Liver (tissue), 3 donors: ENCODE measurements around the gene KCTD16.

Experiments used
- EGR1 ChIP-seq, 2 donors: IDR thresholded peaks; 2 replicates each; pipeline ENCODE4 v1.6.1; 2016 to 2018; ENCODE audit warnings: antibody characterized with exemption in 2 of 2, low read depth in 2 of 2
- FOXA2 ChIP-seq: IDR thresholded peaks from 2 replicates; pipeline ENCODE4 v1.6.1; 2016; ENCODE audit warnings: antibody characterized with exemption
- GABPA ChIP-seq, 2 donors: IDR thresholded peaks in 1 of 2; conservative IDR thresholded peaks in 1 of 2; 2 replicates each; pipeline ENCODE4 v1.6.1; 2016; ENCODE audit warnings: antibody characterized with exemption in 2 of 2, mild to moderate bottlenecking in 1 of 2, moderate library complexity in 1 of 2
- JUND ChIP-seq, 2 donors: IDR thresholded peaks; 2 replicates each; pipeline ENCODE4 v1.6.1; 2016; ENCODE audit warnings: antibody characterized with exemption in 2 of 2
- RAD21 ChIP-seq, 2 donors: IDR thresholded peaks; 2 replicates each; pipeline ENCODE4 v1.6.1; 2016; ENCODE audit warnings: antibody characterized with exemption in 2 of 2, mild to moderate bottlenecking in 2 of 2
- REST ChIP-seq: IDR thresholded peaks from 2 replicates; pipeline ENCODE4 v1.6.1; 2016; ENCODE audit warnings: antibody characterized with exemption, mild to moderate bottlenecking
- RXRA ChIP-seq, 2 donors: IDR thresholded peaks; 2 replicates each; pipeline ENCODE4 v1.6.1; 2017 to 2018; ENCODE audit warnings: antibody characterized with exemption in 2 of 2, mild to moderate bottlenecking in 1 of 2
- SP1 ChIP-seq: IDR thresholded peaks from 2 replicates; pipeline ENCODE4 v1.6.1; 2018; ENCODE audit warnings: antibody characterized with exemption, mild to moderate bottlenecking
- TAF1 ChIP-seq: conservative IDR thresholded peaks from 2 replicates; pipeline ENCODE4 v1.6.1; 2016; ENCODE audit warnings: antibody characterized with exemption, mild to moderate bottlenecking
- ZBTB33 ChIP-seq: IDR thresholded peaks from 2 replicates; pipeline ENCODE4 v1.6.1; 2016; ENCODE audit warnings: antibody characterized with exemption
- TF ChIP-seq, protein P1 (sequence below): fragments of 150-350 bp; IDR thresholded peaks from 2 replicates; pipeline ENCODE4 v1.5.1; 2017; ENCODE audit warnings: improper control_type of control experiment, low read depth, low read length; ENCODE audit not compliant: missing input control
- TF ChIP-seq, protein P2 (sequence below): IDR thresholded peaks from 2 replicates; pipeline ENCODE4 v1.6.1; 2016; ENCODE audit warnings: antibody characterized with exemption
- TF ChIP-seq, protein P3 (sequence below): IDR thresholded peaks from 2 replicates; pipeline ENCODE4 v1.6.1; 2016; ENCODE audit warnings: antibody characterized with exemption
- donor health status: healthy.
- donor health status: healthy.

- TF ChIP-seq RAD21 (IDR thresholded peaks at IDR 0.05): no peak
- TF ChIP-seq, protein P1, sequence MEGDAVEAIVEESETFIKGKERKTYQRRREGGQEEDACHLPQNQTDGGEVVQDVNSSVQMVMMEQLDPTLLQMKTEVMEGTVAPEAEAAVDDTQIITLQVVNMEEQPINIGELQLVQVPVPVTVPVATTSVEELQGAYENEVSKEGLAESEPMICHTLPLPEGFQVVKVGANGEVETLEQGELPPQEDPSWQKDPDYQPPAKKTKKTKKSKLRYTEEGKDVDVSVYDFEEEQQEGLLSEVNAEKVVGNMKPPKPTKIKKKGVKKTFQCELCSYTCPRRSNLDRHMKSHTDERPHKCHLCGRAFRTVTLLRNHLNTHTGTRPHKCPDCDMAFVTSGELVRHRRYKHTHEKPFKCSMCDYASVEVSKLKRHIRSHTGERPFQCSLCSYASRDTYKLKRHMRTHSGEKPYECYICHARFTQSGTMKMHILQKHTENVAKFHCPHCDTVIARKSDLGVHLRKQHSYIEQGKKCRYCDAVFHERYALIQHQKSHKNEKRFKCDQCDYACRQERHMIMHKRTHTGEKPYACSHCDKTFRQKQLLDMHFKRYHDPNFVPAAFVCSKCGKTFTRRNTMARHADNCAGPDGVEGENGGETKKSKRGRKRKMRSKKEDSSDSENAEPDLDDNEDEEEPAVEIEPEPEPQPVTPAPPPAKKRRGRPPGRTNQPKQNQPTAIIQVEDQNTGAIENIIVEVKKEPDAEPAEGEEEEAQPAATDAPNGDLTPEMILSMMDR: no peak
- no peak for TF ChIP-seq EGR1 (IDR thresholded peaks at IDR 0.05; ENCODE audit: low read depth in 2 of 2)
- TF ChIP-seq, protein P2, sequence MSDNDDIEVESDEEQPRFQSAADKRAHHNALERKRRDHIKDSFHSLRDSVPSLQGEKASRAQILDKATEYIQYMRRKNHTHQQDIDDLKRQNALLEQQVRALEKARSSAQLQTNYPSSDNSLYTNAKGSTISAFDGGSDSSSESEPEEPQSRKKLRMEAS: no peak
- no peak for TF ChIP-seq SP1
- TF ChIP-seq FOXA2: no peak
- TF ChIP-seq, protein P3, sequence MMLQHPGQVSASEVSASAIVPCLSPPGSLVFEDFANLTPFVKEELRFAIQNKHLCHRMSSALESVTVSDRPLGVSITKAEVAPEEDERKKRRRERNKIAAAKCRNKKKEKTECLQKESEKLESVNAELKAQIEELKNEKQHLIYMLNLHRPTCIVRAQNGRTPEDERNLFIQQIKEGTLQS: no peak
- TF ChIP-seq RXRA (IDR thresholded peaks at IDR 0.05): no peak
- no peak for TF ChIP-seq JUND (IDR thresholded peaks at IDR 0.05)
- TF ChIP-seq GABPA (IDR thresholded peaks at IDR 0.05 in 1 of 2, conservative IDR thresholded peaks at IDR 0.05 in 1 of 2): no peak
- TF ChIP-seq REST: no peak
- no peak for TF ChIP-seq ZBTB33
- TF ChIP-seq TAF1: no peak
These were observed 214.9 kb downstream of the KCTD16 start for GRCh38 chr5:144385597-144385996.
